COLO829 (cell line): ENCODE measurements around the gene ACACB.

Experiments
- DNase-seq: peaks from one replicate; pipeline ENCODE4 v3.0.0; 2012; ENCODE audit warnings: low spot score

ACACB gene

DNA sequence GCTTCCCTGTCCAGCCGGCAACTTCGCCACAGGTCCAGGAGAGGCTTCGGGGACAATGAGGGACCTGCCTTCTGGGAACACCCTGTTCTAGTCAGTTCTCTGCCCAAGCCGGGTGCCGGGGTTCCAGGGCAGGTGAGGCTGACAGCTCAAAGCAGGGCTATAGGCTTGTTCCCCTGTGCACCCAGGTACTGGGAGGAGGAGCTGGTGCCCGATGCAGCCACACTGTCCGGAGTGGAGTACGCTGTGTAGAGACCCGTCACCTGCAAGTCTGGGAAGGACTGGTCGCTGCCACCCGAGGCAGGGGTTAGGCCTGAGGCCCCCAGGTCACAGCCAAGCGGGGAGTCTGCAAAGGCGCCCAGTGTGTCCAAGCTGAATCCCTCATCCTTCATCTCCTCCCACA, 163.1 kb downstream of the ACACB start:
- no peak for DNase-seq

DNA sequence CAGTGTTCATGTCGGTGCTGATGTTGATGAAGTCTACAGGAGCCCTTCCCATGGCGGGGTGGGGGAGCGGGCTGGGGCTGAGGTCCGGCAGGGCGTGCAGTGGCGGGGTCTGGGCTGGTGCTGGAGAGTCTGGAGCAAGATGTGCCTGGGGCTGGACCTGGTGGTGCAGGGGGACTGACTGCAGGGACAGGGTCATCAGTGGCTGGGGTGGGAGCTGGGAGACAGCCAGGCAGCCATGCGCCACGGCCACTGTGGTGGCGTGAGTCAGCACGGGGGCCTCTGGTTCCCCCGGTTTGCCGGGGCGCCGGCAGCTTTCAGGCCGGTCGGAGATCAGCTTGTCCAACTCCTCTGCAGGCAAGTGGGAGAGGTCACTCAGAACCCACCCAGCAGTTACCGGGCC, 165.1 kb downstream of the ACACB start:
- no peak for DNase-seq

DNA sequence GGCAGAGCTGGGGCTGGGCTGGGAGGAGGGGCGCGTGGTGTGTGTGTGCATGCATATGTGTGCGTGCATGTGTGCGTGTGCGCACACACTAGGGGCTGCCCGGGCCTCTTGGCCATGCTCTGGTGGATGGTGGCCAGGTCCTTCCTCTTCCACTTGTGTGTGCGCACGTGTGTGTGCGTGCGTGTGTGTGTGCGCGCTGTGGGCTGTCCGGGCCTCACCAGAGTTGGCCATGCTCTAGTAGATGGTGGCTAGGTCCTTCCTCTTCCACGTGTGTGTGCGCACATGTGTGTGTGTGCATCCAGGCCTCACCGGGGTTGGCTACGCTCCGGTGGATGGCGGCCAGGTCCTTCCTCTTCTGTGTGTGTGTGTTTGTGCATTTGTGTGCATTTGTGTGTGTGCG, 168.0 kb downstream of the ACACB start:
- DNase-seq: no peak

DNA sequence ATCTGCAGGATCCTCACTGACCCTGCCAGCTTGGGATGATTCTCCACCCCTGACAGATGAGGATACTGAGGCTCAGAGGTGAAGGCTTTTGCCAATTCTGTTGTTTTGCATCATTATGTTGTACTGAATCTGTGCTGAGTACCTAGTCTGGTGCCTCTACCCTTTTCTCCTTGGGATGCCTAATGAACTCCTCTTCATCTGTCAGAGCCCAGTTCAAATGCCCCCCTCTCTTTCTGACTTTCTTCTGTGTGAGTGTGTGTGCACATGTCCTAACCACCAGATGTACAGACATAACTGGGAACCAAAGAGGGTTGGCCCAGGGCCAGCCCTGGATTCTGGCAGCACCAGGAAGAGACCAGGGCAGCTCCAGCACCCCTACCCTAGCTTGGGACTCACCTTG, 169.9 kb downstream of the ACACB start:
- no peak for DNase-seq

DNA sequence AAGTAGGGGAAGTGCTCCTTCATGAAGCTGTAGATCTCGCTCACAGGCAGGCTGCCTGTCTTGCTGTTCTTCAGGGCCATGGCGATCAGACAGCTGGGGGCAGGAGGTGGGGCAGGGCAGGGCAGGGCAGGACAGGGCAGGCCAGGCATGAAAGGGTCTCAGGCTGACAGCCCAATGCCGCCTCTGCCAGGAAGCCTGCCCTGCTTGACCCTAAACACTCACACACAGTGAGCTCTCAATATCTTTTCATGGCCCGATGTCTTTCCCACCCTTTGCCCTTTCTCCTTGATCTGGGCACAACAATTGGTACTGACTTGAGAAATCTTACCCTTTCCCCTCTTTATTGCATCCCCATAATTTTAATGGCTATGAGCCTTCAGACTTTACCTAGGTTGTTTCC, 170.3 kb downstream of the ACACB start:
- DNase-seq: no peak

DNA sequence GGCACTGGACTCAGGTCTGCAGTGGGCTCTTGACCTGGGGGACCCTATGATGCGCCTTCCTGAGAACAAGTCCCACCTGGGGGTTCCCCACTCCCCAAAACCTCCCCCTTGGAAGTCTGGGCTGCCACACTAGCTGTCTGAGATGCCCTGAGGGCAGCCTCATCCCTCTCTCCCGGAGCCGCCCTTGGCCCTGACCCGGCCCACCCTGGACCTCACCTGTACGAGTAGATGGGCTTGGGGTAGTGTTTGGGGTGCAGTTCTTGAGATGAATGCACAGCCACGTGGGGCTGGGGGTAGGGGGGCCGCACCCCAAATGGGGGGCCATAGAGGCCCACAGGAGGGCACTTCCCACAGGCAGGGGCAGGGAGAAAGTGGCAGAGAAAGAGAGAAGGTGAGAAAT, 170.8 kb downstream of the ACACB start:
- DNase-seq: no peak

DNA sequence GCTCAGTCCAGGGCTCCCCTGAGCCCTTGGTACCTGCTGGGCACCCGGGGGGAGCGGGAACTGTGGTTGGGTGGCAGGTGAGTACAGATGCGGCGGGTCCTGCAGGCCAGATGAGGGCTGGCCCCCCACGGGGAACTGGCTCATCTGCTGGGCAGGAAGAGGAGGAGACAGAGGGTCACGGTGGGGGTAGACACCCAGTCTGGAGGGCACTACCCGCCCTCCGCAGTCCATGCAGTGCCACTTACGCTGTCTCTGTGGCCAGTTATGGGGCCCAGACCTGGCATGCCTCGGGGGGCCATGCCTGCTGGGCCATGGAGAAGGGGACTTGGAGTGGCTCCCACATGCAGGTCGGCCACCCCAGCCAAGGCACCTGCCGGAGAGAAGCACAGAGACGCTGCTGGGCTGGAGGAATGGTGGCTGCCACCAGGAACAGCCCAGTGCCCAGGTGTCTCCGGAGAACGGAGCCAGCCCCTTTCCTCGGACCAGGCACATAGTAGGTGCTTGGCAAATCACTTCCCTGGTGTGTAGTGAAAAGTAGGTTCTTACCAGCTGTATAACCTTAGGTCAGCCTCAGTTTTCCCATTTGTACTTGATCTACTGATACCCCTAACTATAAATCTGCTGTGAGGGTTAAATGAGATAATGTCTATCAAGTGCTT, 171.6 kb downstream of the ACACB start:
- no peak for DNase-seq

DNA sequence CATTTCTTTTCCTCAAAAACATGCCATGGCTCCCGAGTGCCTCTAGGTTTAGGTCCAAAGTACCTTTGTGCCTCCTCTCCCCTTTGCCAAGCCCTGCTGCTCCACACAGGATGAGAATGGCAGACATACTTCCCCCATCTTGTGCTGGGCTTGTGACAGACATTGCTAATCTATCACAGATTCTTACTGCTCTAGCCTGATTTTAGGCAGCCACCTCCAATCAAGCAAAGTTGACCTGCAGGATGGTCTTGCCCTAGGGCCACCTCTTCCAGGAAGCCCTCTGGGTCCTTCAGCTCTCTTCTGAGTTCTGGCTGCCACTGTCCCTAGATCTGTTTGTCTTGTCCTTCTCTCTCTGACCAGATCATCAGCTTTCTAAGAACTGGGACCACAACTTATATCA, 172.2 kb downstream of the ACACB start:
- DNase-seq: no peak

DNA sequence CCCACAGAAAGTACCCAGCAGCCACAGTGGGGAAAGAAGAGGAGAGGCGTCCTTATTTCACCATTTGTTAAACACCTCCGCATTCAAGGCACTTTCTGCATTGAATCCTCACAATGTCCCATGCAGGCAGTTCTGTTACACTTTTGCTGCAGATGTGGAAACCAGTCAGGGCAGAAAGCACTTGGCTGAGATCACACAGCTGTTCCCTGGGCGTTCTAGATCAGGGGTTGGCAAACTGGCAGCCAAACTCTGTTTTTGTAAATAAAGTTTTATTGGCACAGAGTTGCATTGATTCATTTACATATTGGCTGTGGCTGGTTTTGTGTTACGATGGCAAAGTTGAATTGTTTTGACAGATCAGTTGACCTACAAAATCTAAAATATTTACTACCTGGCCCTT, 172.6 kb downstream of the ACACB start:
- DNase-seq: no peak

DNA sequence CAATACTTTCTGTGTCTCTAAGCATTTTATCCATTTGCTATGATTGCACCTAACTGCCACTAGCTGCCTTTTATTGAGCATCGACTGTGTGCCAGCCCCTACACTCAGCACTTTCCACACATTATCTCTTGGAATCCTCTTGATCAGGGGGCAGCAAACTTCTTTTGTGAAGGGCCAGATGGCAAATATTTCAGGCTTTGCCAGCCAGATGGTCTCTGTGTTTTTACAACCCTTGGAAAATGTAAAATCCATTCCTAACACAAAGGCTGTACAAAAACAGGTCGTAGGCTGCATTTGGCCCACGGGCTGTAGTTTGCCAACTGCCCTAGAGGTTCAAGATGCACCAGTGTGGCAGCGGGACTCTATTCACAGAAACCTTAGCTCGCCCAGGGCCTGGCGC, 173.2 kb downstream of the ACACB start:
- DNase-seq: no peak

DNA sequence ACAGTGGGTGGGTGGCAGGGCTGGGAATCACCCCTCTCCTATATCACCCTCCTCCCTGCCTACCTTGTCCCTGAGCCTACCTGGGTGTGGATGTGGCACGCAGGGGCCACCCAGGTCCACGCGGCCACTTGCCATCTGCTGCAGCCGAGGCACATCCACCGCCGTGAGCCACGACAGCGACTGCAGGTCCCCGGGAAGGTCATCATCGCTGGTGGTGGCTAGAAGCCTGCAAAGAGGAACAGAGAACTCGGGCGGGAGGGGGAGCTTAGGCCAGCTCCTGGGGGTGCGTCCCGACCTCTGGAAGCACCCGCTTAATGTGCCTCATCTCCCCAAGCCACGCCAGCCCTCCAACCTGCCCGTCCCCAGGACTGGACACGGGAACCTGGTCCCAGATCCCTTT, 173.7 kb downstream of the ACACB start:
- no peak for DNase-seq

DNA sequence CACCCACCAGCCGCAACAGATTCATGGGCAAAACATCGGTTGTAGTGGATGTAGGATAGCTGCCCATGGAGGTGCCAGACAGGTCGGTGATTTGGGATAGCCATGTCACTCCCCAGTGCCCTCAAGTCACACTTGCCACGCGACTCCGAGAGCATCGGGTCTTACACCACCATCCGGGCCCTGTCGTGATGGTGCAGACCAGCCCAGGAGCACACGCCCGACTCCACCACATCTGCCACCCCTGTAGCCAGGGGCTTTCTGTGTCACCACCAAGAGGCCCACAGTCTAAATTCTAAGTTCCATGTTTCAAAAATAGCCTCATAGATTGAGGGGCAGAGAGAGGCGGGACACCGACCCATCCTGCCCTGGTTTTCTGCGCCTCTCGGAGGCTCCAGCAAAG, 174.7 kb downstream of the ACACB start:
- no peak for DNase-seq

DNA sequence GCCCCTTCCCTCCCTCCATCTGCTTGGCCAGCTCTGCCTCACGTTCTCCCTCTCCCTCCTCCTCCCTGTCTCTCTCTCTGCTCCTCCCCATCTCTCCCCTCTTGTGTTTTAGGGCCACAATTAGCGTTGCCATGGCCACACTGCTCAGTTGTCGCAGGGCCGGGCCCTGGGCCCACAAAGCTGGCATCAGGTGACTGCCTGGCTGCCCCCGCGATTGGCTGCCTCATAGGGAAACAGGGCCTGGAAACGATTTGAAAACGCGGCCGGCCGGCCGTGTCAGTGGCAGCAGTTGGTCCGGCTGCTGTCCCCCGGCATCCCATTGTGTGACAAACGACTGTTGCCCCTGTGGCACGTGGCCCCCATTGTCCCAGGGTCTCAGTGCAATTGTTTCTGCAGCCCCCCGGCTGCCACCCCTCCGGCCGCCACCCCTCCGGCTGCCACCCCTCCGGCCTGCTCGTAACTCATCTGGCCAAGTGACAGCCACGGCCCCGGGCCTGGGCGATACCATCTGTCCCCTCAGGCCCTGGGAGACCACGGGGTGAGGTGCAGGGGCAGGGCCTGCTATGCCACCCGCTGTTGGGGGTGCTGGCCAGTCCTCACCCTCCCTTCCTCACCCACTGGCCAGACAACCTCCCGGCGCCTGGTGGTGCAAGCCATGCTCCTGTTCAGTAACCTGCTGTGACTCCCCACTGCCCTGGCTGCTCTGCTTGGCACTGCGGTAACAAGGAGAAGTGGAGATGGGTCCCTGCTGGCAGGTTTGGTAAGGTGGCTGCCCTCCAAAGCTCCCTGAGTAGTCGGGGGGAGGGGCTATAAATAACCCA, 175.3 kb downstream of the ACACB start:
- no peak for DNase-seq

DNA sequence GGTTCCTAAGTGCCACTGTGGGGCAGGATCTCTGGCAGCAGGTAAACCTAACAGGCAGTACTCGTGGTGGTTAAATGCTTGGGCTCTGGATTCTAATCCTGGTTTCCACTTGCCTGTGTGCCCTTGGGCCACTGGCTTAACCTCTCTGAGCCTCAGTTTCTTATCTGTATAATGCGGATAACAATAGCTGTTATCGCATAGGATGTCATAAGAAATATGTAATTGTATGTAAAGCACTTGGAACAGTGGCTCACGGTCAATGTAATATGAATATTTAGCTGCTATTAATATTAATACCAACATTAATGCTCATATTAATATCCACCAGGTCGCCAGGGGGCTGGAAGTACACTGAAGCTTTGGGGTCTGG, 175.9 kb downstream of the ACACB start:
- DNase-seq: no peak

DNA sequence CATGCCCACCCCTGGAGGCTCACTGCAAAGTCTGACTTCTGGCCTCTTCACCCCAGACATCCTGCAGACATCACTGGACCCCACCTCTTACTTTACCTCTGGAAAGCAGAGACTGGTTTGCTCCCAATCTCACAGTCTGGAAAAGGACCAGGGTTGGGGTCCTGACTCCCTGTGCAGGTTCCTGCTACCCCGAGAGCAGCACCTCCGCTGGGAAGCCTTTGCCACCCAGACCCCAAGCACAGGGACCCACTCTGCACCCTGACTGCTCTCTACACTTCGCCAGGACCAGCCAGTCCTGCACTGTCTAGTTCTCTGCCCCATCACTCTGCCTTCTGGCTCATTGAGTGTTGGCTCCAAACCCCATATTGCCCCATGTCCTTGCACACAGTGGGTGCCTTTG, 176.7 kb downstream of the ACACB start:
- DNase-seq: no peak

DNA sequence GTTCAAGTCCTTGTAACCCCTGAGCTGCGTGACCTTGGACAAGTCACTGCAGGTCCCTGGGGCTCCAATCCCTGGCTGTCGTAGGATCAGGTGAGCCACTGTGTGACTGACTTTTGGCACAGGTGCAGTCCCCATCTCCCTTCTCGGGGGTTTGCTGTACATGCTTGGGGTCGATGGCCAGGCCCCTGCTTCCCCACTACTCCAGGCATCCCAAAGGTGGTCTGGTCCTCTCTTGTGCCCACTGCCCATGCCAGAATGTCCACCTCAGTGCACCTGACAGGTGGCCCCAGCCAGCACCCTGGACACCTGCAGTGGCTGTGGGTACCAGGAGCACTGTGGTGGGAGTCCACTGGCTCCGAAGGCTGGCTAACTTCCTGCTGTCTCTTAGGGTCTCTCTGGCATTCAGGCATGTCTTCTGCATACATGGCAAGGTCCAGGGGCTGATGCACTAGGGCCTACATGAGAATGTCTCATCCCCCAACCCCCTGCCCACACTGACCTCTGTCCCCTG, 178.0 kb downstream of the ACACB start:
- DNase-seq: no peak

DNA sequence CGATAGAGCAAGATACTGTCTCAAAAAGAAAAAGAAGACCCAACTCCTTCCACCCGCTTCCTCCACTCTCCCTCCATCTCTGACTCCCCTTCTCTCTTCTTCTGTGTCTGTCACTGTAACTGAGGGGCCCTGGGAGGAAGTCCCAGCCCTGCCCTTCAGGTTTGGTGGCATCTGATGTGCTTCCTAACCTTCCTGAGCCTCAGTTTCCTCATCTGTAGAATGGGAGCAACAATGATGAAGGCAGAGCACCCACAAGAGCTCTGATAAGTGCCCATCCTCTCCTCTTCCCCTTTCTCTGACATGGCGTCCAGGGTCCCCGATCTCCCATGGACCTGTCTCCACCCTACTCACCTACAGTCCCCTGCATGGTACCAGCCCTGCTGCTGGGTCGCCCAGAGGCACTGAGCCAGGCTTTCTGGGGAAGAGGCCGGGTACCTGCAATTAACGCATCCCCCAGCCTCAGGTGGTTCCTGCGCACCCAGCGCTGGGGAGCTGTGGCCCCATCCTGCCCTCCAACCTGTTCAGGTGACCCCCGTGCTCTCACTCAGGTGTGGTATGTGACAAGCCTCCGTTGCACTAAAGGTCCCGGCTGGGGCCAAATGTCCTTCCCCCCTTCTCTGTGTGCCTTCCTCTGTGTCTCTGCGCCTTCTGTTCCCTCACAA, 179.5 kb downstream of the ACACB start:
- DNase-seq: no peak

DNA sequence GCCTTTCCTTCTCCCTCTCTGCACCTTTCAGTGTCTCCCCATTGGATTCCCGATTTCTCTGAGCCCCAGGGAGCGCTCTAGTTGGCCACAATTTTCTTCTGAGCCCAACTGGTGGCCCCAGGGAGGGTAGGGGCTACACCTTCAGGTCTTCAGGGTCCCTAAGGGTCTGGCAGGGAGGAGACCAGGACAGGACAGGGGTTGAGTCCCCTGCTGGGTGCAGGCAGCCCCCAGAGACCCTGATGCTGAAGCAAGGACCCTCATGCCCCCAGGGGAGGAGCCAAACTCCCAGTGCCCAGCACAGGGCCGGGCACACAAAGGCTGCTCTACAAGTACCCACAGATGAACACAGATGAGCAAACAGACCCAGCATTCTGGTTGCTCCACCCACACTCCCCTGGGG, 180.0 kb downstream of the ACACB start:
- no peak for DNase-seq

DNA sequence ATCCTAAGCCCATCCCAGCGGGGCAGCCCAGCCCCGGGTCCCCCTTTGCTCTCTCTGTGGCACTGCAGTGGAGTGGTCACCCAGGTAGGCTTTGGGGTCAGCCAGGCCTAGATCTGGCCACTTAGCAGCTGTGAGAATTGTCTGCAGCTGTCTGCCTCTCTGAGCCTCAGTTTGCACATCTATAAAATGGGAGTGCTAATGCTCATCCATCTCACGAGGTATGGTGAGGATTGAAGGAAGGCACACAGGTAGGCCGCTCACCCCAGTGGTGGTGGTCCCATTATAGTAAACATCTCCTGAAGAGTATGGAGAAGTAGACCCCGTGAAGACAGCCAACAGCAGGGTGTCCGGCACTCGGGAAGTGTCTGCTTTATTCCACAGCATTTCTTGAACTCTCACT, 183.5 kb downstream of the ACACB start:
- DNase-seq: no peak

DNA sequence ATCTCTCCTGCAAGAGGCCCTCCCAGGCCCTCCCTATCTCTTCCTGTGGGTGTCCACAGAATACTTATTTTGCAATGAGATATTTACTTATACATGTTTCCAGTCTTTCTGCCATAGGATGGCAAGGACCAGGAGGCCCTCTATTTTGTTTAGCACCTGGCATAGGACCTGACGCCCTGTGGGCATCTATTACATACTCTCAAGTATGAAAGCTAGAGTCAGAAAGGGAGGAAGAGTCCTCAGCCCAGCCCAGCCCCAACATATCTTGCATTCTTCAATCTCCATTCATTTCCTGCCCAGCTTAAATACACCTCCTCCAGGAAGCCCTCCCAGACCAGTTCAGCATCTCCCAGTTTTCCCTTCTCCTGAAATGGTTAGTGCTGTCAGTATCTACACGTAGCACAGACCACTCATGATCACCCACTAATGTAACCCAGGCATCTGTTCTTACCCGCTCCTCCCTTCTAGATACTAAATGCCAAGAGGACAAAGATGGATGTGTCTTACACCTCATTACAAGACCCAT, 185.3 kb downstream of the ACACB start:
- DNase-seq: no peak

DNA sequence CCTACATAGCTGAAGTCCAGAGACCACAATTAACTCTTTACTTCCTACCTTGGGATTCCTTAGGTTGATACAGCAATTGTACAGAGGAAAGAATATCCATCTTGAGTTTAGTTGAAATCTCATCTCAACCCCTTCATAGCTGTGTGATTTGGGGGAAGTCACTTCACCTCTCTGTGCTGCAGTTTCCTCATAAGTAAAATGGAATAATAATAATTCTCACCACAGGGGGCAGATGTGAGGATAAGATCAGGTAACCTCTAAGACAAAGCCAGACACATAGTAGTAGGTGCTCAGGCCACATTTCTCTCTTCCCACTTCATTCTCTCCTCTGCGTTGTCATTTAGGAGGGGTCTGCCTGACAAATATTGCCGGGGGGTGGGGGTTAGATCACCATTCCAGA, 186.0 kb downstream of the ACACB start:
- DNase-seq: no peak

DNA sequence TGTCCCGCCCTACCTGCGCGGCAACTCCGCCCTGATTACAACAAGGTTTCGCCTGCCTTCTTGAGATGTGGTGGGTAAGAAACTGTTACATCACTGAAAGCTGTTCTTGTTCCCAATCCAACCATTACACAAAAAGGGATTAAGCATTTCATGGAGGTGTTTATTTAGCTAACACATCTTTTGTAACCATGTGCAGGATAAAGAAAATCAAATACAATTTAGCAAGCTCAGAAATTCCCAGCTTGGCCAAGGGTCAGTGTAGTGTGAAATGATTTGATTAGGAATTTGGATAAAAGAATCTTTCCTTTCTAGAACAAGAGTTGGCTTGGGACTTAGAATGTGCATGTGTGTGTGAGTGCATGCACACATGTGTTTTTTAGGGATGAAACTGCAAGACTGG, 186.4 kb downstream of the ACACB start:
- DNase-seq: no peak

DNA sequence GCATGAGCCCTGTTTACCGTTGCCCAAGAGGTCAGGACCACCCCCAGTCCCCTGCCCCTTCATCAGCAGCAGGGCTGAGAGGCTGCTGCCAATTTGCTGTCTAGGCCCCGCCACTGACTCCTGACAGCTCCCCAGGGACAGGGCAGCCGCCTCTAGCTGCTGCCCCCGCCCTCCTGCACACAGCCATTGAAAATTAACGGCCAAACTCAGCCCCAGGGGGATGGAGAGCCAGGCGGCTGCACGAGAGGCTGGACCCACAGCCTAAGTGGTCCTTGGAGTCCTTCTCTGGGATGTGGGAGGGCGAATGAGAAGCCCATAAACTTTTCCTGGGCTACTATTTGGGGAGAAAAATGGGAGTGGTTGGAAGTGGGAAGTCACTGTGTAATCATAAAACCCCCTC, 188.1 kb downstream of the ACACB start:
- DNase-seq: no peak
